ENCODE data around the gene PGM2L1.
"Not testable (repeated sequence)": the region's sequence is repeated elsewhere in the genome, so short reads cannot be mapped to it uniquely, and the experiment has no call there.

PGM2L1 gene

GRCh38 chr11:74417860-74418508 is 19.8 kb upstream of the PGM2L1 start:
- no peak for TF ChIP-seq CTCF (IDR thresholded peaks at IDR 0.05; ENCODE audit: insufficient read depth, low read depth, low read length, missing control alignments)
- no peak overlapping the region for H3K4me3 ChIP-seq (ENCODE audit: low read depth, low read length)
- DNase-seq (ENCODE audit: low read depth): no peak

- no peak for DNase-seq (ENCODE audit: low read depth)
- no peak for TF ChIP-seq CTCF (IDR thresholded peaks at IDR 0.05; ENCODE audit: insufficient read depth, low read depth, low read length, missing control alignments)
- no peak overlapping the region for H3K4me3 ChIP-seq (ENCODE audit: low read depth, low read length)
Observed at GRCh38 chr11:74417379-74417804, 19.2 kb upstream of the PGM2L1 start.

- H3K4me3 ChIP-seq (ENCODE audit: low read depth, low read length); DNase-seq (ENCODE audit: low read depth): not testable (repeated sequence)
Observed at GRCh38 chr11:74416974-74417373, 18.7 kb upstream of the PGM2L1 start.

GRCh38 chr11:74412733-74413359 is 14.6 kb upstream of the PGM2L1 start:
- DNase-seq (ENCODE audit: low read depth): no peak

GRCh38 chr11:74412321-74412720 is 14.1 kb upstream of the PGM2L1 start:
- no peak for DNase-seq (ENCODE audit: low read depth)
- H3K4me3 ChIP-seq (ENCODE audit: low read depth, low read length): no peak overlapping the region
- TF ChIP-seq CTCF (IDR thresholded peaks at IDR 0.05; ENCODE audit: insufficient read depth, low read depth, low read length, missing control alignments): no peak

More at GRCh38 chr11:74412733-74413359, 14.6 kb upstream of the PGM2L1 start:
- no peak overlapping the region for H3K4me3 ChIP-seq (ENCODE audit: low read depth, low read length)
- TF ChIP-seq CTCF (IDR thresholded peaks at IDR 0.05; ENCODE audit: insufficient read depth, low read depth, low read length, missing control alignments): no peak

GRCh38 chr11:74409633-74410032 is 11.4 kb upstream of the PGM2L1 start:
- no peak for DNase-seq (ENCODE audit: low read depth)
- TF ChIP-seq CTCF (IDR thresholded peaks at IDR 0.05; ENCODE audit: insufficient read depth, low read depth, low read length, missing control alignments): no peak
- no peak overlapping the region for H3K4me3 ChIP-seq (ENCODE audit: low read depth, low read length)

GRCh38 chr11:74403607-74404321 is 5.5 kb upstream of the PGM2L1 start:
- TF ChIP-seq CTCF (IDR thresholded peaks at IDR 0.05; ENCODE audit: insufficient read depth, low read depth, low read length, missing control alignments): no peak
- H3K4me3 ChIP-seq (ENCODE audit: low read depth, low read length): no peak overlapping the region
- DNase-seq (ENCODE audit: low read depth): no peak

Data from GM12865 (cell line).